Fibroblast of skin of right biceps (primary cell): ENCODE results near the gene S100A10.

Source experiments
- DNase-seq: peaks from one replicate; pipeline ENCODE4 v3.0.0-alpha.2; 2013

S100A10 gene, protein sequence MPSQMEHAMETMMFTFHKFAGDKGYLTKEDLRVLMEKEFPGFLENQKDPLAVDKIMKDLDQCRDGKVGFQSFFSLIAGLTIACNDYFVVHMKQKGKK

GRCh38 chr1:151993734-151994496, at the start of gene S100A10:
Gene S100A10 (minus strand): TSS chr1:151993859. CDS start chr1:151986230, 7,629 bp downstream.
- DNase-seq: peak; percentile 81

GRCh38 chr1:152042030-152042429, 48.4 kb upstream of the S100A10 start:
- no peak for DNase-seq

GRCh38 chr1:152039886-152040285, 46.2 kb upstream of the S100A10 start:
- DNase-seq: no peak

DNA sequence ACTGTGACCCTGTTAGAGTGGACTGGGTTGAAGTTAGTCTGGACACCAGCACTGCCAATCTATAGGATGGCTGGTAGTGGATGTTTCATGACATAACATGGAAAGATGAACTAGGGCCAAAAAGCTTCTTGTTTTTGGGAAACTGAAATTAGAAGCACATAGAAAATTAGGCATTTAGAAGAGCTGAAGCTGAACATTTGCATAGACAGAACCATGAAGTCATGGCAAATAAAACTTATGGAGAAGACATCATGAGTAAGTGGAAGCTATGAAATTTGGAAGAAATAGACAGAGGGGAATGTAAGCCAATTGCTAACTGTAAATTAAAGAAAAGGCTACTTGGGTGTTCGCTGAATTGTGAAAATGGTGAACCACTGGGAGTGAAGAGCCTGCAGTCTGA, 45.8 kb upstream of the S100A10 start:
- DNase-seq: no peak

GRCh38 chr1:152038871-152039270, 45.2 kb upstream of the S100A10 start:
- no peak for DNase-seq

GRCh38 chr1:152036267-152037216, 42.9 kb upstream of the S100A10 start, which contains the start of gene S100A11:
Gene S100A11 (minus strand): TSS chr1:152037004. CDS start chr1:152036915, 89 bp downstream.
- DNase-seq: peak; percentile 88

GRCh38 chr1:152035539-152036266, 42.0 kb upstream of the S100A10 start:
- DNase-seq: peak; percentile 35

DNA sequence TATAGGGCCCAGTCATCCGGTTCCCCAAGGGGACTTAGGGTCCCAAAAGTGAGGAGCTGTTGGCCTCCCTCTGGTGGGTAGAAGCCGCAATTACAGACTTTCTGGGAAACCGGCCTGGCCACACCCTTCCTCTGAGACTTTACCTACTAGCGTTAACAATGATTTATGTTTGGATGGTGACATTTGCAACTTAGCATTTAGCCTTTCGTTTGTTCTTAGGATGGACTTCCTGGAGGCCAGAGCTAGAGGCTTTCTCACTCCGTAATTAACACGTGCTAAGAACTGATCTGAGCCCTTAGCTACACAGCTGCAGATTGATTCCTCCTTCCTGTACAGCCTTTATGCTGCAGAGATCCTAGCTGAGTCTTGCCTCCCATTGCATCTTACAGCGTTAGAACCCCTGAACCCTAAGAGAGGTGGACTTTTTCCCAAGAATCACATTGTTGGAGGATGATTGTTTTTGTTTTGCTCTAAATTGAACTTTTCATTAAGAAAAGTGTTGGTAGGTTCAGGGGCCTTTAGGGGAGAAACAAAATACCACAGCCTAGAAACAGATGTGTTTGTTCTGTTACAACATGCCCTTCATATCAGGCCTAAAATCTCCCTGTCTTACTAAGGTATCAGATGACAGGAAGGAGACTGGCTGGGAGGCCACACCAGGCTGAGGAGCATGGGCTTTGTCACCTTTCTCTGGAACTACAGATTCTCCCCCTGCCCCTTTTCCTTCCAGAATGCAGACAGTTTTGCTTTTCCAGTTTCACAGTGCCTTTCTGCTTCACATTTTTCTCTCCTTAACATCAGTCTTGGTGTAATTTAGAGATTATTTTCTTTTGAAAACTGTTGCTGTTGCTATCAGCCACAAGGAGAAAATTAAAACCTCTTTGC, 41.2 kb upstream of the S100A10 start:
- DNase-seq: peak; percentile 78

GRCh38 chr1:152034324-152034653, 40.6 kb upstream of the S100A10 start:
- no peak for DNase-seq

- DNase-seq: no peak
Observed at GRCh38 chr1:152029929-152030211, 36.2 kb upstream of the S100A10 start.

DNA sequence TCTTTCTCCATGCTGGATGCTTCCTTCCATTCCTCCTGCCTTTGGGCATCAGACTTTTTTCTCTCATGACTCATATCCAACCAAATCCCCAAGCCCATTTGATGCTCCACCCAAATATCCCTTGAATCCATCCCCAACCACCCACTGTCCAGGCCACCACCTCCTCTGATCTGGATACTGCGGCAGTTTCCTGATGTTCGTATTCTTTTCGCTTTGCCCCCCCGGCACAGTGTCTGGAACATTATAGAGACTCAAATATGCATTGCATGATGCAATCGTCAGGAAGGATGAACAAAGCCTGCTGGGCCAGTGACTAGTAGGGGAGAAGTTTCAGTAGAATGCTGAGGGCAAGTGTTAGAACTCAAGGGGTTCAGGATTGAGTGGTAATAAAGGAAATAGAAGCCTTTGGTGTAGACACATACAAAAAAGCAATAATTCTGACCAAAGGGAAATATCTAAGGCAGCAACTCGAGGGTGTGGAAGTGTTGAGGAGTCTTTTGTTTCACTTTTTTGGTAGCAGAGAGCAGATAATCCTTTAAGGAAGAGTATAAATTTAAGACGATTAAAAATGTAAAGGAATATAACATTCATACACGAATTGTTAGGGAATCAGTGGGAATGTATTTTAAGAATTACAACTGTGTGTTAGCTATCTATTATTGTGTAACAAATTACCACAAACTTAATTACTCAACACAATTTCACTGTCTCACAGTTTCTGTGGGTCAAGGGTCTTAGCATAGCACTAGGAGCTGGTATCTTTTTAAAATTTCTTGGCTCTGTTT, 35.7 kb upstream of the S100A10 start:
- DNase-seq: peak; percentile 71

DNA sequence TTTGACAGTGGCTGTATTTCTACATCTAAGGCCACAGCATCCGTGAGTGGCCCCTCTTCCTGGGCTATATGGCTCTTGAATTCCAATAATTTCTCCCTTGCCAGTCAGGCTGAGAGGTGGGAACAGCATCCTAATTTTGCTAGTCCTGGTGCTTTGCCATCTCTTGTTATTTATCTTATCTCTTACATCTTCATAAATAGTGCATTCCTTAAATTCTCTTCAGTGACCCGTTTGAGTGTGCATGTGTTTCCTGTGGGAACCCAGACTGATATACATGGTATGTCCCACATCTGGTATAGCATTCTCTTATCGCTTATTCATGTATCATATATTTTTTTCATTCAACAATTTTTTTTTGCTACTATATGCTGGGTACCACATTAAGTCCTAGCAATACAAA, 33.2 kb upstream of the S100A10 start:
- DNase-seq: peak; percentile 77

- DNase-seq: no peak
Observed at GRCh38 chr1:152024223-152024622, 30.6 kb upstream of the S100A10 start.

- DNase-seq: no peak
Observed at GRCh38 chr1:152023221-152023620, 29.6 kb upstream of the S100A10 start.

GRCh38 chr1:152022474-152022873, 28.8 kb upstream of the S100A10 start:
- no peak for DNase-seq

DNA sequence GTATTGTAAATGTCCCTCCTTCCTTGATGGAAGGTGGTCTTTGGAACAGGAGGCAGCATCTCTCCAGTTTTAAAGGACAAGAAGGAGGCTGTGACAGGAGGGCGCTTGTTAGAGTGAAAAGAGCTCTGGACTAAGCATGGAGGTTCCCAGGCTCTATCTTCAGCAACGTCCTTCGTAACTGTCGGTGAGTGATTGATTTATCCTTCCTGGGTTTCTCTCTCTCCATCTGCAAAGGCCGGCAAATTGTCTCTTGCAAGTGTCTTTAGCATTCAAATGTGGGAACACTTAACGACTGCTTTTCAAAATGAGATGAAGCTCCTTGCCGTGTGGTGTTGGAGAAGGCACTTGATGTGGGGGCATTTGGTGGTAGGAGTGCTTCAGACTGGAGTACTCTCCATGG, 27.9 kb upstream of the S100A10 start:
- no peak for DNase-seq

DNA sequence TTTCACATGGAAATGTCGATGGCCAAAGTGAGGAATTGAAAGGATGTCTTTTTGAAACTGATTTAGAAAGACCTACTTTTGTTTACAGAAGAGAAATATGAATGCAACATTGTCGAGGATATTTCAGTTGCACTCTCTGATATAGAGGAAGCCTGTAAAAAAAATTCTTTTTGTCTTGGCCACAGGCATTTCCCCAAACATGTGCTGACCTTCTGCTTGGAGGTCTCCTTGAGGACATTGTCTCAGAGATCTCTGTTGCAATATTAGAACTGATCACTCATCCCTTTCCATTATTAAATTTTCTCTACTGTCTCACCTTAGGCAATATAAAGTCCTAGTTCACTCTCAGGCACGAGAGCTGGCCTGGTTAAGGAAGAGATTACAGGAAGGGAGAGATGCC, 27.2 kb upstream of the S100A10 start:
- no peak for DNase-seq

- DNase-seq: no peak
Observed at GRCh38 chr1:152018537-152018936, 24.9 kb upstream of the S100A10 start.

DNA sequence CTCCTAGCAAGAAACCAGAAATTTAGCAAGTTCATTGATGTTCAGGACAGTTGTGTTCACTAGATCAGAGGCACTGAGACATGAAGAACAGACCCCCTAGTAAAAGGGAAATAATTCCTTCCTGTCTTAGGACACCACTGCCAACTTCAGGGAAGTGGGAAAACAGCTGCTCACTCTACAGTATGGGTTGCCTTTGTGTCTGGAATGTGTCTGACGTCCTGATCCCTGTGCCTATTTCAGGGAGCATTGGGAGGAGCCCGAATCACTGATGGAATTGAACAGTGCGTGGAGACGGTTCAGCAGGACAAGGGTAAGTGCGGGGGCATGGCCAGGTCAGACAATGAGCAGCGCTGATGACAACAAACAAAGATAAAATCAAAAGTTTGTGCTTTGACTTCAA, 22.1 kb upstream of the S100A10 start:
- no peak for DNase-seq

- no peak for DNase-seq
Observed at GRCh38 chr1:152014943-152015342, 21.3 kb upstream of the S100A10 start.

GRCh38 chr1:152013664-152014237, 20.1 kb upstream of the S100A10 start:
- no peak for DNase-seq
